ENCODE data around the gene NTN3. TPM values are rescaled to one million over a fixed set of nuclear protein-coding genes. Genes with fewer than 3 reads are reported as not detected.

NTN3 gene
- total and polyA plus RNA-seq, 7 experiments from 2014 or later = not detected

DNA sequence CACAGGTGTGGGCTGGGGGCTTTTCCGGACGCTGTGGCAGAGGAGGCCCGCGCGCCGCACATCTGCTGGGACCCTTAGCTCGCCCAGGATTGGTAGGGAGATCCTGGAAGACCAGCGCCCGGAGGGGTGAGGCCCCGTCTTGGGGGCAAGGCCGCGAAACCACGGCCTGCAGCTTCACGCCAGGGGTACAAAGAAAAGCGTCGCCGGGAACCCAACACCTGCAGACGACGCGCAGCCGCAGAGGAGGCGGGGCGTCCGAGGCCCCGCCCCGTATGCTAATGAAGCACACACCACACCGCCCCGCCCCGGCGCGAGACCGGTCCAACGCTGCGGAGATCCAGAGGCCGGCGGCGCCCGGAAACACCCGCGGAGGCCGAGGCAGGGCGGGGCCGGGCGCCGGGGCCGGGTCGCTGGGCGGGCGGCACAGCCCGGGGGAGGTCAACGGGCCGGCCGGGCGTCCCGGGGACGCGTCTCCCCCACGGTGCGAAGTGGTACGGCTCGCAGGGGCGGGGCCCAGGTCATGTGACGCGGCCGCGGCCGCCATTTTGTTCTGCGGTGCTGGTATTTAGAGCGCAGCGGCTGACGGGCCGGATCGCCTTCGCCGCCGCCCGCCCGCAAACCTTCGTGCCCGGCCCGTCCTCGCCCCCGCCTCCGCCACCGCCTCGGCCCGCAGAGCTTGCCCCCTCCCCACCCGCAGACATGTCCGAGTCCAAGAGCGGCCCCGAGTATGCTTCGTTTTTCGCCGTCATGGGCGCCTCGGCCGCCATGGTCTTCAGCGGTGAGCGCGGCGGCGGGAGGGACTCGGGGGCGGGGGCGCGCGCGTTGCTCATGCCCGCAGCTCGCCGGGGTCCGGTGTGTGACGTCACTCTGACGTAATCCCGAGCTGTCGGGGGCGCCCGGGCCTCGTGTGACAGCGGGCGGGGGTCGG, 42.6 kb downstream of the NTN3 start, which contains the start of gene ATP6V0C:
TSS of gene ATP6V0C (plus strand) at position 548 of the 928 bp plus-strand sequence. CDS start at position 700, 152 bp downstream.
- ATAC-seq (peak; percentile 87), DNase-seq (peak; percentile 89 to 98 (median 94))
- ChIA-PET POLR2A (interaction anchor here (0.5 to 5.2 kb wide), 18 partner anchors 12 to 1697 kb away, joined by 3 to 83 read pairs (median 3); partner anchors contain the start of genes CEMP1, KCTD5, PDPK1 and PGP), CTCF (interaction anchor here (0.6 to 0.9 kb wide), 3 partner anchors 19 to 373 kb away, joined by 3 to 7 read pairs (median 3); no protein-coding TSS in a partner anchor)
- H3K4me1 ChIP-seq (ENCODE audit: control insufficient read depth in 2 of 2, insufficient read depth in 2 of 2, low read length in 2 of 2) = peaks cover 31 to 44% of the 10 kb centered on the region in 2 donors
- no peaks in the 10 kb centered on the region for H3K27me3 ChIP-seq (ENCODE audit: control insufficient read depth in 2 of 2, insufficient read depth in 2 of 2, low read length in 2 of 2)
- H3K4me3 ChIP-seq (ENCODE audit: low read length) = peak within 1 kb of the TSS; percentile 71
- intact Hi-C loops (cut with micrococcal nuclease) = loop anchor here (1.0 to 10.0 kb wide), 9 partner anchors 19 to 1021 kb away; partner anchors contain the start of genes RNPS1 (in 2 of the 2), CCNF (in 1 of the 2), E4F1 (in 1 of the 2) and MSRB1 (in 1 of the 2)
- peaks cover 0 to 15% (median 0%) of the 10 kb centered on the region in 3 experiments for H3K36me3 ChIP-seq (ENCODE audit: control insufficient read depth in 2 of 3, insufficient read depth in 3 of 3, low read length in 3 of 3)
- Mint-ChIP-seq H3K4me1 (peaks cover 36 to 60% (median 48%) of the 10 kb centered on the region in 7 donors), H3K9me3 (no peaks in the 10 kb centered on the region), H3K27me3 (peaks cover 0 to 3% (median 0%) of the 10 kb centered on the region in 5 donors), H3K36me3 (peaks cover 0 to 5% (median 3%) of the 10 kb centered on the region in 5 donors), H3K4me3 (peak within 1 kb of the TSS; percentile 85 to 94 (median 91)), H3K27ac (peak within 1 kb of the TSS; percentile 90 to 98 (median 96))
- H3K27ac ChIP-seq (ENCODE audit: low read depth, low read length) = peak within 1 kb of the TSS; percentile 100
- no peaks in the 10 kb centered on the region for H3K9me3 ChIP-seq (ENCODE audit: control insufficient read depth in 2 of 3, low read length in 3 of 3)

DNA sequence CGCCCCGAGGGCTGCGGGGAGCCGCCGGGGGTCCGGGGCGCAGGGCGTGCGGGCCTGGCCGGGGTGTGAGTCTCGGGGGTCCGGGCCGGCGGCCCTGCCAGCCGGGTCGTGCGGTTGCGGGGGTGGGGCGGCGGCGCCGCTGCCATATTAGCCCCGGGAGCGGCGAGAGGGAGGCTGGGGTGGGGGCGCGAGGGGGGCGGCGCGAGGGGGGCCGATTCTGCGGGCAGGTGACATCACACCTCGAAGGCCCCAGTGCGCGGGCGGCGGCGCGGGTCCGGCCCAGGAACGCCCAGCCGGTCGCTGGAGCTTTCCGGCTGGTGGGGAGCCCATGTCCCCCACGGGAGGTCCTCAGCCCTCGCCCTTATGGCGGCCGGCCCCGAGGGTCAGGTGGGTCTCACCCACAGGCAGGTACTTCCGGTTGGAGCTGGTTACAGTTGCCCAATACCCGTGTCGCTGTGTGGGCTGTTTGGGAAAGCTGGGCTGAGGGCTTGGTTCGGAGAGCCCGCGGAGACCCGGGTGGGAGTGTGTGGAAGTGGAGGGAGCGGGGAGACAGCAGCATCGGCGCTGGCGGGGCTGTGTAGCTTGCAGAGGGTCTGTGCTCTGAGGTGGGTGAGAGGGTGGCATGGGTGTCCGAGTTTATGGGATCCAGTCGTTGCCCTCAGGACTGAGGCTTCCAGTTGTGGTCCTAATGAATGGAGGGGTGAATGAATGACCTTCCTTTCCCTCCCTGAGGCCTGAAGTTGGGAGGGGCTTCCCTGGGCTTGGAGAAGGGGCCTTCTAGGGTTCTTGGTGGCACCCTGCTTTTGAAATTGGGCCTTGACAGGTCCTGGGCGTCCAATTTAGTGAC, 43.5 kb downstream of the NTN3 start:
- H3K27ac ChIP-seq (ENCODE audit: low read depth, low read length) = peak overlapping the region; percentile 100
- POLR2A ChIA-PET = interaction anchor here (0.6 to 5.2 kb wide), 14 partner anchors 12 to 733 kb away, joined by 3 to 83 read pairs (median 4); partner anchors contain the start of genes CEMP1, KCTD5, PDPK1 and RPS2
- peaks cover 31 to 53% of the 10 kb centered on the region in 2 donors for H3K4me1 ChIP-seq (ENCODE audit: control insufficient read depth in 2 of 2, insufficient read depth in 2 of 2, low read length in 2 of 2)
- DNase-seq (peak in 3 of 9 donors; percentile 32 to 49 (median 34)), ATAC-seq (peak; percentile 0)
- Mint-ChIP-seq H3K9me3 (no peaks in the 10 kb centered on the region), H3K27me3 (peaks cover 0 to 3% (median 0%) of the 10 kb centered on the region in 5 donors), H3K27ac (peak overlapping the region; percentile 90 to 98 (median 96)), H3K4me3 (peak overlapping the region; percentile 85 to 94 (median 90)), H3K4me1 (peaks cover 41 to 64% (median 56%) of the 10 kb centered on the region in 7 donors), H3K36me3 (peaks cover 0 to 5% (median 3%) of the 10 kb centered on the region in 5 donors)
- CTCF ChIA-PET = interaction anchor here (0.6 kb wide), 3 partner anchors 29 to 1023 kb away, joined by 3 to 7 read pairs (median 6); no protein-coding TSS in a partner anchor
- H3K4me3 ChIP-seq (ENCODE audit: low read length) = peak overlapping the region; percentile 71
- H3K27me3 ChIP-seq (ENCODE audit: control insufficient read depth in 2 of 2, insufficient read depth in 2 of 2, low read length in 2 of 2) = no peaks in the 10 kb centered on the region
- intact Hi-C loops (cut with micrococcal nuclease) = loop anchor here (5.0 to 10.0 kb wide), 4 partner anchors 290 to 1022 kb away; partner anchors contain the start of genes E4F1 (in 1 of the 2), RPS2 (in 1 of the 2) and TELO2 (in 1 of the 2)
- H3K36me3 ChIP-seq (ENCODE audit: control insufficient read depth in 2 of 3, insufficient read depth in 3 of 3, low read length in 3 of 3) = peaks cover 0 to 20% (median 5%) of the 10 kb centered on the region in 3 experiments
- no peaks in the 10 kb centered on the region for H3K9me3 ChIP-seq (ENCODE audit: control insufficient read depth in 2 of 3, low read length in 3 of 3)

DNA sequence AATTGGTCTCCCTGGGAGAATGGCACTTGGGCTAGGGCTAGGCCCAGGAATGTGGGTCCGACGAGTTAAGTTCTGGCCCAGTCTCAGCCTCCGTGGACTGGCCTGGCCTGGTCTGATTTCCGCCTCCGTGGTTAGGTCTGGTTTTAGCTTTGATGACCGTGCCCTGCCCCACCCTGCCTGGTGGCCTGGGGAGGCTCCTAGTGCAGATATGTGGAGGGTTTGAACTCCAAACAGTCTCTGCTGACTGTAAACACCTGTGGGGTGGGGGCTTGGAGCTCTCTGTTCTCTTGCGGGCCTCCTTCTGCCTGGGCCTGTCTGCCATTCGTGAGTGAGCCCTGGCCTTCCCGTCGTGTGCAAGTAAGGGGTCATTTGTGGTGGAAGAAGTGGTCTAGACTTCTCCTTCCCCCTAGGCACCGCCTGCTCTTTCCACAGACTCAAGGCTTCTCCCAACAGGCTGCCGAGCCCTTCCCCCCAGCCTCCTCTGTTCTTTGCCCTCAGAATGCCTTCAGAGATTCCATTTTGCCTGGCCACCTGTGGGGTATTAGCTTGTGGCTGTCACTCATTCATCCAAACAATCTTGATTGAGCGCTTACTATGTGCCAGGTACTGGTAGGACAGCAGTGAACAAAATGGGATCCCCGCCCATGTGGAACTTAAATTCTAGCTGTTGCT, 44.2 kb downstream of the NTN3 start:
- intact Hi-C loops (cut with micrococcal nuclease) = loop anchor here in 1 of 2 donors (10.0 kb wide), 1 partner anchor 291 kb away; the partner anchor contains the start of gene E4F1
- Histone ChIP-seq H3K27ac (ENCODE audit: low read depth, low read length) (peak overlapping the region; percentile 100), H3K4me1 (ENCODE audit: control insufficient read depth in 2 of 2, insufficient read depth in 2 of 2, low read length in 2 of 2) (peaks cover 31 to 55% of the 10 kb centered on the region in 2 donors), H3K4me3 (ENCODE audit: low read length) (peak overlapping the region; percentile 71), H3K9me3 (ENCODE audit: control insufficient read depth in 2 of 3, low read length in 3 of 3) (no peaks in the 10 kb centered on the region), H3K36me3 (ENCODE audit: control insufficient read depth in 2 of 3, insufficient read depth in 3 of 3, low read length in 3 of 3) (peaks cover 0 to 21% (median 6%) of the 10 kb centered on the region in 3 experiments), H3K27me3 (ENCODE audit: control insufficient read depth in 2 of 2, insufficient read depth in 2 of 2, low read length in 2 of 2) (no peaks in the 10 kb centered on the region)
- DNase-seq = peak in 1 of 9 donors; percentile 11
- ChIA-PET CTCF (interaction anchor here (0.6 to 0.7 kb wide), 2 partner anchors 690 to 1024 kb away, joined by 3 to 6 read pairs; no protein-coding TSS in a partner anchor), POLR2A (interaction anchor here (0.6 to 5.2 kb wide), 7 partner anchors 14 to 1829 kb away, joined by 3 to 83 read pairs (median 7); partner anchors contain the start of genes CEMP1, PDPK1, RPS2 and SRRM2)
- ATAC-seq = no peak
- peak overlapping the region; percentile 81 to 94 (median 90) for H3K4me3 Mint-ChIP-seq
- peaks cover 0 to 9% (median 5%) of the 10 kb centered on the region in 5 donors for H3K36me3 Mint-ChIP-seq
- H3K9me3 Mint-ChIP-seq = no peaks in the 10 kb centered on the region
- H3K27me3 Mint-ChIP-seq = peaks cover 0 to 3% (median 0%) of the 10 kb centered on the region in 5 donors
- peaks cover 46 to 65% (median 62%) of the 10 kb centered on the region in 7 donors for H3K4me1 Mint-ChIP-seq
- peak overlapping the region; percentile 88 to 97 (median 94) for H3K27ac Mint-ChIP-seq

DNA sequence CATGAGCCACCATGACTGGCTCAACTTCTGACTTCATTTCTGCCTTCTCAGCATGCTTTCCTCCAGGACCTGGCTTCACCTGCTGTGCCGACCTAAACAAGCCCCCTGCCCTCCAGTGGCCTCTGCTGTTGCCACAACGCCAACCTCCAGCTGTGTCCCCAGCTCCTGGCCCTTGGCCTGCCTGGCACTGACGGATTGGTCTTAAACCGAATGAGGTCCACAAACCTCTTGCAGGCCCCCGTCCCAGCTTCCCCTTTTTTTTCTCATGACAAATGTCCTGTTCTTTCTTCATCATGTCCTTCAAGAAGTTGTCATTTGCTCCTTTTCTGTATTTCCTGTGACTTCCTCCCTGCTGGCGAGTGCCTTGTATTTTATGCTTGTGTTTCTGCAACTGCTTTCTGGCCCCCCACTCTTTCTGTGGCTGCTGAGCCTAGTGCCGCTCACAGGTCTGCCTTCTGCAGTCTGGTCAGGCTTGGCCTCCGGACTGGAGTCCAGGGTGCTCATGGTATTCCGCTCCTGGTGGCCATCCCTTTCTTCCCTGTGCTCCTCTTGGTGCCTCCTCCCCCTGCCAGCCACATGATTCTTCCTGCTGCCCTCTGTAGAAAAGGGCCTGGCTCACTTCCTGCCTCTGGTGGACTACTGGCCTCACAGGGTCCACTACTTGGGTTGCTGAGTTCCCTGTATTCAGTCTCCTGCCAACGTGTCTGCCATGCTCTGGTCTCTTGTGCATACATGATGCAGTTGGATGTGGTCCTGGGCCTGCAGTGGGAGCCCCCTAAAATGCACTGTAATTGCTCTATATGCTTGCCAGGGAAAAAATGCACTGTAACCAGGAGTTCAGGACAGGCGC, 45.5 kb downstream of the NTN3 start:
- H3K27me3 ChIP-seq (ENCODE audit: control insufficient read depth in 2 of 2, insufficient read depth in 2 of 2, low read length in 2 of 2) = no peaks in the 10 kb centered on the region
- H3K4me3 ChIP-seq (ENCODE audit: low read length) = peak overlapping the region; percentile 4
- Mint-ChIP-seq H3K27me3 (peaks cover 0 to 3% (median 0%) of the 10 kb centered on the region in 5 donors), H3K4me1 (peaks cover 52 to 74% (median 67%) of the 10 kb centered on the region in 7 donors), H3K27ac (peak overlapping the region; percentile 88 to 97 (median 94)), H3K9me3 (peaks cover 0 to 9% (median 0%) of the 10 kb centered on the region in 11 donors), H3K4me3 (peak overlapping the region; percentile 81 to 94 (median 90)), H3K36me3 (peaks cover 0 to 9% (median 5%) of the 10 kb centered on the region in 5 donors)
- peak overlapping the region; percentile 100 for H3K27ac ChIP-seq (ENCODE audit: low read depth, low read length)
- ATAC-seq (no peak), DNase-seq (peak in 1 of 9 donors; percentile 14)
- CTCF ChIA-PET = no interaction called here
- H3K36me3 ChIP-seq (ENCODE audit: control insufficient read depth in 2 of 3, insufficient read depth in 3 of 3, low read length in 3 of 3) = peaks cover 0 to 21% (median 6%) of the 10 kb centered on the region in 3 experiments
- H3K4me1 ChIP-seq (ENCODE audit: control insufficient read depth in 2 of 2, insufficient read depth in 2 of 2, low read length in 2 of 2) = peaks cover 39 to 62% of the 10 kb centered on the region in 2 donors
- intact Hi-C loops (cut with micrococcal nuclease) = loop anchor here in 1 of 2 donors (10.0 kb wide), 1 partner anchor 292 kb away; the partner anchor contains the start of gene E4F1
- H3K9me3 ChIP-seq (ENCODE audit: control insufficient read depth in 2 of 3, low read length in 3 of 3) = no peaks in the 10 kb centered on the region
- POLR2A ChIA-PET = interaction anchor here (1.6 to 5.2 kb wide), 3 partner anchors 16 to 552 kb away, joined by 7 to 83 read pairs (median 33); partner anchors contain the start of genes CEMP1, PDPK1 and RPS2

All from naive thymus-derived CD4-positive, alpha-beta T cell (primary cell).